SK-N-SH treated with all-trans-retinoic acid at 6 μM for 48 hours (cell line): ENCODE measurements around the gene KXD1.

Source experiments
- PPARA ChIP-seq: fragments of 250-450 bp; sonication (Bioruptor Pico); IDR thresholded peaks from 2 replicates; pipeline ENCODE4 v1.5.0; 2020; ENCODE audit warnings: mild to moderate bottlenecking, borderline replicate concordance
- ZC3H10 ChIP-seq: fragments of 250-450 bp; sonication (Bioruptor Pico); IDR thresholded peaks from 2 replicates; pipeline ENCODE4 v1.5.1; 2021; ENCODE audit warnings: mild to moderate bottlenecking, moderate library complexity
- ZFP3 ChIP-seq: fragments of 250-450 bp; sonication (Bioruptor Pico); IDR thresholded peaks from 2 replicates; pipeline ENCODE4 v1.5.0; 2020; ENCODE audit warnings: mild to moderate bottlenecking, moderate library complexity

GRCh38 chr19:18594096-18594823 is 36.6 kb downstream of the KXD1 start:
- TF ChIP-seq ZC3H10 (no peak), PPARA (CRISPR knock-in tag) (no peak), ZFP3 (CRISPR knock-in tag) (no peak)
